DOHH2 (cell line): Measurements from ENCODE around the gene CNN3.

Source experiments
- CTCF ChIP-seq: fragments of 200-600 bp; sonication (generic); IDR thresholded peaks from one replicate; pipeline ENCODE4 v1.5.1; 2014; ENCODE audit warnings: antibody characterized with exemption, mild to moderate bottlenecking, low read depth, low read length; ENCODE audit not compliant: poor library complexity, severe bottlenecking
- EZH2phosphoT487 ChIP-seq: fragments of 200-600 bp; sonication (generic); IDR thresholded peaks from 2 replicates; pipeline ENCODE4 v1.6.1; 2017; ENCODE audit warnings: borderline replicate concordance, mild to moderate bottlenecking, antibody characterized with exemption, low read length, moderate library complexity, mixed read lengths

- TF ChIP-seq CTCF (no peak), EZH2phosphoT487 (no peak)
Observed at GRCh38 chr1:94926915-94927404, at the start of gene CNN3.
